Panc1 (cell line): ENCODE data around the gene NRCAM. TPM values are rescaled to one million over a fixed set of nuclear protein-coding genes. Genes with fewer than 3 reads are reported as not detected.

Experiments used
- ATAC-seq: fragments of 200-7000 bp; cut with Tn5 transposase; 2 replicates; pipeline ENCODE4 v1.9.1; 2020; ENCODE audit warnings: mild to moderate bottlenecking, moderate library complexity
- BruUV-seq: library from RNA; stranded (reverse); fragments of 400-500 nt; replicated peaks from 2 replicates; lab custom pipeline; 2021; lab: Mats Ljungman, UMichigan
- CTCF ChIA-PET: fragments of 300-600 bp; sonication (Branson Sonifier 250); formaldehyde crosslinking; loops from one replicate; lab custom pipeline; 2022; ENCODE audit warnings: antibody characterized with exemption; lab: Charles Lee
- POLR2A ChIA-PET: fragments of 300-600 bp; sonication (Branson Sonifier 250); formaldehyde crosslinking; loops from one replicate; lab custom pipeline; 2022; ENCODE audit warnings: antibody characterized with exemption; lab: Charles Lee
- DNase-seq: peaks from one replicate; pipeline ENCODE4 v3.0.0-alpha.2; 2010; ENCODE audit warnings: low read depth, low spot score
- H3K27ac ChIP-seq: 2 replicates; pipeline ENCODE4 v1.5.1; 2011; ENCODE audit warnings: mild to moderate bottlenecking, low read length, inconsistent platforms
- H3K27me3 ChIP-seq: fragments of 200-500 bp; sonication (Bioruptor generic); 2 replicates; pipeline ENCODE4 v1.6.0; 2014; ENCODE audit warnings: low read length, inconsistent platforms; ENCODE audit not compliant: control insufficient read depth, insufficient read depth
- H3K36me3 ChIP-seq: fragments of 200-500 bp; sonication (Bioruptor generic); 2 replicates; pipeline ENCODE4 v1.5.1; 2014; ENCODE audit warnings: inconsistent platforms, mild to moderate bottlenecking, low read length, moderate library complexity; ENCODE audit not compliant: control insufficient read depth, insufficient read depth
- H3K4me1 ChIP-seq: 2 replicates; pipeline ENCODE4 v1.5.1; 2011; ENCODE audit warnings: inconsistent platforms, mild to moderate bottlenecking, low read length, moderate library complexity; ENCODE audit not compliant: control insufficient read depth, insufficient read depth
- H3K4me3 ChIP-seq, 2 experiments: 2 replicates each; pipeline ENCODE4 v1.5.1; 2011 to 2012; ENCODE audit warnings: low read depth in 2 of 2, low read length in 2 of 2, mild to moderate bottlenecking in 2 of 2, inconsistent platforms in 1 of 2, moderate library complexity in 1 of 2
- H3K9me3 ChIP-seq: fragments of 200-500 bp; sonication (Bioruptor generic); 2 replicates; pipeline ENCODE4 v1.5.1; 2014; ENCODE audit warnings: low read depth, mild to moderate bottlenecking, inconsistent platforms, low read length, moderate library complexity; ENCODE audit not compliant: control insufficient read depth, insufficient read depth
- CTCF ChIP-seq: fragments of 450-650 bp; IDR thresholded peaks from 2 replicates; pipeline ENCODE4 v1.5.1; 2017; ENCODE audit warnings: mild to moderate bottlenecking
- POLR2AphosphoS5 ChIP-seq: IDR thresholded peaks from 2 replicates; pipeline ENCODE4 v1.6.1; 2012; ENCODE audit warnings: mild to moderate bottlenecking, low read depth, low read length, moderate library complexity
- REST ChIP-seq, 2 experiments: IDR thresholded peaks; 2 replicates each; pipeline ENCODE4 v1.6.1; 2011 to 2012; ENCODE audit warnings: low read depth in 2 of 2, control low read depth in 1 of 2, low read length in 1 of 2, mild to moderate bottlenecking in 1 of 2, moderate library complexity in 1 of 2; ENCODE audit not compliant: insufficient read depth in 1 of 2
- SIN3A ChIP-seq: IDR thresholded peaks from 2 replicates; pipeline ENCODE4 v1.6.1; 2012; ENCODE audit warnings: low read depth, mild to moderate bottlenecking, low read length, moderate library complexity, borderline replicate concordance; ENCODE audit not compliant: insufficient read depth
- TCF7L2 ChIP-seq: IDR thresholded peaks from 2 replicates; pipeline ENCODE4 v1.6.1; 2011; ENCODE audit warnings: mild to moderate bottlenecking, low read depth, low read length, inconsistent platforms
- in situ Hi-C: cut with HindIII; loops from 2 replicates; pipeline ENCODE4 v1.10.0; 2016; ENCODE audit warnings: low sequenced_read_pairs, low pct_unique_long_range_greater_than_20kb
- intact Hi-C: fragments of 100-400 bp; cut with micrococcal nuclease; formaldehyde crosslinking; loops from one replicate; pipeline ENCODE4 v1.10.0; 2022; ENCODE audit not compliant: unreplicated experiment
- total RNA-seq: library from RNA; stranded (reverse); gene quantifications from one replicate; pipeline ENCODE4 v1.2.1, GENCODE V29; 2021; ENCODE audit not compliant: unreplicated experiment

Gene NRCAM
- total RNA-seq, 1 experiment from 2014 or later = 0.21 TPM

DNA sequence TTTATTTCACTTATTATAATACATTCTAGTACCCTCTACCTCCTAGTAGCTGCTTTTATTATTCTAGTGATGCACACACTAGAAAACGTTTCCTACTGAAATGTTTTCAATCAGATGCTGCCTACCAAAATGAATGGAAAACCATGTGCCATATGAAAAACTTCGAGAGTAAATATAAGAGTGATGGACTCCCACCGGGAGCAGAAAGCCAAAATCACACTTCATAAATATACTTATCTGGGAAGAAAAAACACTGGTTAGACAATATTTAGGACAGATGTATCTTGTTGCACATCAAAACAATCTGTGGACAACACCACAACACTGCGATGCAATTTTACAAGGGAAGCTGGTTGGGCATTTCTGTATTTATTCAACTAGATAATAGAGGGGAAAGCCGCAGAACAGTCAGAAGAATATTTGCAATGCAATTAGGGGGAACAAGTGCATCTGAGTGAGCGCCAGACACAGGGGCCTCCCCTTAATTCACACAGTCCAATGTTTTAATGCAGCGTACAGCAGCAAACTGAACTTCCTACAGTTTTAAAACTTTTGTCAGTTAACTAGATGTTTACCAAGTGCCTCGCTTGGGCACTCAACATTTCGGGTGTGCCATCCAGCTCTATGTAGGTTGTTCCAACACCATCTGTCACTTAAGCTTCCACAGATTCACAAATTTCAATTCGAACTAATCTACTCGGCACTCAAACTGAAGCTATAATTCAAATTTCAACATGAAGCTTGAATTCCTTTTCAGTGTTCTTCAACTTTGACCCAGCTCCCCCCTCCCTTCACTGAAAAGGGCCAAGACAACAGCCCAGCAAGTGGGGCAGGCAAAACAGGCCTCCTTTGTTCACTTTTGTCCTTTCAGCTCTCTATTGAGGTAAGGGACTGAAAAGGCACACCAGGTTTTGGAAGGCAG is 7.4 kb downstream of the NRCAM start:
- H3K36me3 ChIP-seq = no peaks in the 10 kb centered on the region
- TF ChIP-seq CTCF = no peak
- TF ChIP-seq POLR2AphosphoS5 = no peak
- no peak for TF ChIP-seq REST (IDR thresholded peaks at IDR 0.05; ENCODE audit: insufficient read depth in 1 of 2, low read depth in 2 of 2, low read length in 1 of 2)
- TF ChIP-seq TCF7L2 = no peak
- no peak for TF ChIP-seq SIN3A
- H3K27me3 ChIP-seq = peaks cover 23% of the 10 kb centered on the region
- H3K9me3 ChIP-seq = no peaks in the 10 kb centered on the region
- CTCF ChIA-PET = no interaction called here
- BruUV-seq = no TSS peak
- POLR2A ChIA-PET = no interaction called here
- DNase-seq (no peak), ATAC-seq (no peak)
- H3K27ac ChIP-seq = no peak overlapping the region
- intact Hi-C loops = no loop called here
- H3K4me3 ChIP-seq = no peak overlapping the region
- in situ Hi-C loops = no loop called here
- H3K4me1 ChIP-seq = no peaks in the 10 kb centered on the region

- DNase-seq = no peak
- TF ChIP-seq REST (IDR thresholded peaks at IDR 0.05; ENCODE audit: insufficient read depth in 1 of 2, low read depth in 2 of 2, low read length in 1 of 2) = no peak
- no peak for TF ChIP-seq SIN3A
- no peak for TF ChIP-seq POLR2AphosphoS5
- no peak for TF ChIP-seq CTCF
- no peak for TF ChIP-seq TCF7L2
- intact Hi-C loops = no loop called here
- Histone ChIP-seq H3K4me3 (no peak overlapping the region), H3K9me3 (no peaks in the 10 kb centered on the region), H3K4me1 (no peaks in the 10 kb centered on the region), H3K36me3 (no peaks in the 10 kb centered on the region), H3K27ac (no peak overlapping the region), H3K27me3 (peaks cover 7% of the 10 kb centered on the region; the same call in 1 of the 2 replicates)
- POLR2A ChIA-PET = no interaction called here
- no TSS peak for BruUV-seq
- CTCF ChIA-PET = no interaction called here
- no peak for ATAC-seq
- in situ Hi-C loops = no loop called here
These were observed 14.1 kb downstream of the NRCAM start for GRCh38 chr7:108442039-108442568.
